Peyer's patch (tissue), 4 donors: Measurements from ENCODE around the gene DSCAML1.

Experiments used
- POLR2A ChIP-seq, 2 donors: fragments of 450-650 bp; IDR thresholded peaks; one replicate each; pipeline ENCODE4 v1.5.1; 2017; ENCODE audit warnings: antibody characterized with exemption in 2 of 2, mild to moderate bottlenecking in 2 of 2, moderate library complexity in 2 of 2
- TF ChIP-seq, protein P1 (sequence below), 6 experiments: fragments of 450-650 bp in 4 of 6; fragments of 200-600 bp in 2 of 6; sonication (generic) in 1 of 6; IDR thresholded peaks; one replicate each; pipeline ENCODE4 v1.5.1; 2017 to 2019; ENCODE audit warnings: antibody characterized with exemption in 6 of 6, mild to moderate bottlenecking in 3 of 6, moderate library complexity in 1 of 6

DNA sequence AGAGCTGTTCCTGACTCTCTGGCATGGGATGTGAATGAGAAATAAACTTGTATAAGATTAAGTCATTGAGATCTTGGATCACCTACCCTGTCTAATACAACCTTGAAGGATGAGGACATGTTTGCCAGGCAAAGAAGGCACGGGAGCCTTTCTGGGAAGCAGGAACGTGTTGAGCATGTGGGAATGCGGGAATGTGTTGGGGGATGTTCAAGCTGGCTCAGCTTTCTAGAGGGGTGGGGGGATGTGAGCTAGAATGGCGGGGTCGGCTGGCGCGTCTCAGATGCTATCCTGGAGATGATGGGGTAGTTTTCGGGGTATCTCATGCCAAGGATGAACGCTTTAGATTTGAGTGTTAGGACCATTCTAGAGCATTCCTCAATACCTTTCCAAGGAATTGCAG lies 227.1 kb downstream of the DSCAML1 start:
- TF ChIP-seq, protein P1, sequence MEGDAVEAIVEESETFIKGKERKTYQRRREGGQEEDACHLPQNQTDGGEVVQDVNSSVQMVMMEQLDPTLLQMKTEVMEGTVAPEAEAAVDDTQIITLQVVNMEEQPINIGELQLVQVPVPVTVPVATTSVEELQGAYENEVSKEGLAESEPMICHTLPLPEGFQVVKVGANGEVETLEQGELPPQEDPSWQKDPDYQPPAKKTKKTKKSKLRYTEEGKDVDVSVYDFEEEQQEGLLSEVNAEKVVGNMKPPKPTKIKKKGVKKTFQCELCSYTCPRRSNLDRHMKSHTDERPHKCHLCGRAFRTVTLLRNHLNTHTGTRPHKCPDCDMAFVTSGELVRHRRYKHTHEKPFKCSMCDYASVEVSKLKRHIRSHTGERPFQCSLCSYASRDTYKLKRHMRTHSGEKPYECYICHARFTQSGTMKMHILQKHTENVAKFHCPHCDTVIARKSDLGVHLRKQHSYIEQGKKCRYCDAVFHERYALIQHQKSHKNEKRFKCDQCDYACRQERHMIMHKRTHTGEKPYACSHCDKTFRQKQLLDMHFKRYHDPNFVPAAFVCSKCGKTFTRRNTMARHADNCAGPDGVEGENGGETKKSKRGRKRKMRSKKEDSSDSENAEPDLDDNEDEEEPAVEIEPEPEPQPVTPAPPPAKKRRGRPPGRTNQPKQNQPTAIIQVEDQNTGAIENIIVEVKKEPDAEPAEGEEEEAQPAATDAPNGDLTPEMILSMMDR (IDR thresholded peaks at IDR 0.05), result no peak
- TF ChIP-seq POLR2A (IDR thresholded peaks at IDR 0.05), result no peak
